ENCODE data around the gene TAP1. TPM values are rescaled to one million over a fixed set of nuclear protein-coding genes. Genes with fewer than 3 reads are reported as not detected.
A peak's percentile ranks its signal among the peaks of the same experiment; 100 is the strongest.

The TAP1 gene
- total and polyA plus RNA-seq, 2 donors (not counting 1 experiment from before 2014, with no cell fraction given), result 126 to 184 TPM

DNA sequence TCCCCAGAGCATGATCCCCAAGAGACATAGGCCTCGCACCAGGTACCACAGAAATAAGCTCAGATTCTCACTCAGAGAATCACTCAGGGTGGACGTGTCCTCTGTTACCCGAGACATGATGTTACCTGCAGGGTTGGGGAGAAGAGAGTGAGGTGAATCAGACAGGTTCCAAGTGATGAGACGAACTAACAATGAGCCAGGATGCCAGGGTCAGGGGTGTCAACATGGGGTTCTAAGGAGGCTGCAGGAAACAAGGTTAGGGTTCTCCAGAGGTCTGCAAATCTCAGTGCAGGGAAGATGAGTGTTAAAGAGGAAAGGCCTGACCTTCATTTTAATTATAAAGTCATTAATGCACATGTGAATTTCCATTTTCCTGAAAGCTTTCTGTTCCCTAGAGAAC is 2.5 kb downstream of the TAP1 start:
- CTCF ChIA-PET, result interaction anchor here (0.6 to 3.7 kb wide), 6 partner anchors 10 to 437 kb away, joined by 3 to 31 read pairs (median 6); partner anchors contain the start of gene TAP2
- H3K79me2 ChIP-seq (ENCODE audit: control insufficient read depth, insufficient read depth, low read length), result peaks cover 100% of the 10 kb centered on the region
- DNase-seq (no peak), ATAC-seq (ENCODE audit: low read depth) (no peak)
- H2AFZ ChIP-seq (ENCODE audit: insufficient read depth, low read depth, low read length, poor library complexity, severe bottlenecking), result no peak overlapping the region
- H3K4me3 ChIP-seq (ENCODE audit: control extremely low read depth in 1 of 5, extremely low read depth in 1 of 5, insufficient read depth in 1 of 5, low read depth in 2 of 5, low read length in 4 of 5), result peak overlapping the region in 1 of 5 experiments; percentile 94
- no peaks in the 10 kb centered on the region for H3K27me3 ChIP-seq (replicated peaks in 1 of 4; ENCODE audit: control extremely low read depth in 1 of 4, control insufficient read depth in 3 of 4, insufficient read depth in 4 of 4, low read length in 3 of 4)
- peaks cover 69 to 77% of the 10 kb centered on the region in 2 donors for H3K4me1 ChIP-seq (ENCODE audit: control insufficient read depth in 2 of 2, insufficient read depth in 2 of 2, low read length in 2 of 2)
- H3K9me3 ChIP-seq (ENCODE audit: control extremely low read depth in 1 of 3, control insufficient read depth in 2 of 3, insufficient read depth in 1 of 3, low read length in 2 of 3), result no peaks in the 10 kb centered on the region
- H3K27ac ChIP-seq (ENCODE audit: low read length in 2 of 2), result peak overlapping the region in 1 of 2 donors; percentile 99
- peaks cover 16% of the 10 kb centered on the region for H4K20me1 ChIP-seq (ENCODE audit: control insufficient read depth, insufficient read depth, low read length, poor library complexity, severe bottlenecking)
- WGBS (ENCODE audit: insufficient coverage), result 86% methylated on average over 1 of the region's 4 CpGs
- intact Hi-C loops (cut with micrococcal nuclease), result no loop called here
- H3K27me3 Mint-ChIP-seq, result no peaks in the 10 kb centered on the region
- no peak for TF ChIP-seq CTCF (IDR thresholded peaks at IDR 0.05)
- TF ChIP-seq EZH2 (IDR thresholded peaks at IDR 0.05; ENCODE audit: borderline replicate concordance, insufficient read depth, low read depth, low read length, poor library complexity, severe bottlenecking), result no peak
- H3K4me2 ChIP-seq (replicated peaks; ENCODE audit: low read depth, low read length, poor library complexity, severe bottlenecking), result peak overlapping the region; percentile 82
- POLR2A ChIA-PET, result interaction anchor here (0.7 to 0.8 kb wide), 3 partner anchors 13 to 724 kb away, joined by 3 to 4 read pairs (median 4); partner anchors contain the start of gene TAP2
- peaks cover 78% of the 10 kb centered on the region for H3K4me1 Mint-ChIP-seq
- peak overlapping the region; percentile 99 for H3K4me3 Mint-ChIP-seq
- no peaks in the 10 kb centered on the region for H3K9me3 Mint-ChIP-seq (ENCODE audit: insufficient read depth)
- peak overlapping the region; percentile 99 for H3K9ac ChIP-seq (ENCODE audit: low read length)
- H3K27ac Mint-ChIP-seq, result peak overlapping the region; percentile 86
- H3K36me3 ChIP-seq (replicated peaks in 1 of 2; ENCODE audit: control extremely low read depth in 1 of 2, control insufficient read depth in 1 of 2, extremely low read depth in 1 of 2, insufficient read depth in 2 of 2, low read length in 1 of 2), result peaks cover 20 to 64% of the 10 kb centered on the region in 2 experiments

- peak overlapping the region; percentile 38 for H3K4me3 Mint-ChIP-seq
- Histone ChIP-seq H4K20me1 (ENCODE audit: control insufficient read depth, insufficient read depth, low read length, poor library complexity, severe bottlenecking) (peaks cover 25% of the 10 kb centered on the region), H3K79me2 (ENCODE audit: control insufficient read depth, insufficient read depth, low read length) (peaks cover 99% of the 10 kb centered on the region), H3K4me3 (ENCODE audit: control extremely low read depth in 1 of 5, extremely low read depth in 1 of 5, insufficient read depth in 1 of 5, low read depth in 2 of 5, low read length in 4 of 5) (no peak overlapping the region), H3K9me3 (ENCODE audit: control extremely low read depth in 1 of 3, control insufficient read depth in 2 of 3, insufficient read depth in 1 of 3, low read length in 2 of 3) (no peaks in the 10 kb centered on the region), H3K36me3 (replicated peaks in 1 of 2; ENCODE audit: control extremely low read depth in 1 of 2, control insufficient read depth in 1 of 2, extremely low read depth in 1 of 2, insufficient read depth in 2 of 2, low read length in 1 of 2) (peaks cover 18 to 72% of the 10 kb centered on the region in 2 experiments), H3K9ac (ENCODE audit: low read length) (no peak overlapping the region), H3K4me1 (ENCODE audit: control insufficient read depth in 2 of 2, insufficient read depth in 2 of 2, low read length in 2 of 2) (peaks cover 60 to 73% of the 10 kb centered on the region in 2 donors), H2AFZ (ENCODE audit: insufficient read depth, low read depth, low read length, poor library complexity, severe bottlenecking) (no peak overlapping the region), H3K27ac (ENCODE audit: low read length in 2 of 2) (peak overlapping the region in 1 of 2 donors; percentile 37), H3K27me3 (replicated peaks in 1 of 4; ENCODE audit: control extremely low read depth in 1 of 4, control insufficient read depth in 3 of 4, insufficient read depth in 4 of 4, low read length in 3 of 4) (no peaks in the 10 kb centered on the region), H3K4me2 (replicated peaks; ENCODE audit: low read depth, low read length, poor library complexity, severe bottlenecking) (no peak overlapping the region)
- no peaks in the 10 kb centered on the region for H3K9me3 Mint-ChIP-seq (ENCODE audit: insufficient read depth)
- peaks cover 76% of the 10 kb centered on the region for H3K4me1 Mint-ChIP-seq
- ChIA-PET CTCF (interaction anchor here (0.7 to 3.7 kb wide), 3 partner anchors 10 to 135 kb away, joined by 3 to 31 read pairs (median 5); partner anchors contain the start of gene TAP2), POLR2A (interaction anchor here (0.7 kb wide), 1 partner anchor 162 kb away, joined by 3 read pairs; no protein-coding TSS in a partner anchor)
- intact Hi-C loops (cut with micrococcal nuclease), result no loop called here
- H3K27ac Mint-ChIP-seq, result peak overlapping the region; percentile 66
- DNase-seq (no peak), ATAC-seq (ENCODE audit: low read depth) (no peak)
- TF ChIP-seq EZH2 (IDR thresholded peaks at IDR 0.05; ENCODE audit: borderline replicate concordance, insufficient read depth, low read depth, low read length, poor library complexity, severe bottlenecking) (no peak), CTCF (IDR thresholded peaks at IDR 0.05) (no peak)
- WGBS (ENCODE audit: insufficient coverage), result 75% methylated on average over 6 of the region's 6 CpGs
- H3K27me3 Mint-ChIP-seq, result no peaks in the 10 kb centered on the region
Measured at GRCh38 chr6:32849126-32849525, 4.4 kb downstream of the TAP1 start.
